Gastrocnemius medialis (tissue), 4 donors: ENCODE results near the gene GMEB2. TPM values are rescaled to one million over a fixed set of nuclear protein-coding genes. Genes with fewer than 3 reads are reported as not detected.

Experiments used
- ATAC-seq, 2 donors: fragments of 150-250 bp; one replicate each; pipeline ENCODE4 v1.9.1; 2016
- DNase-seq, 2 donors: peaks; one replicate each; pipeline ENCODE4 v3.0.0-alpha.2; 2019
- H3K27ac ChIP-seq, 4 donors: fragments of 200-600 bp; sonication (generic); 1 replicate in 1 of 4; 2 replicates in 3 of 4; pipeline ENCODE4 v1.5.1; 2016 to 2018; ENCODE audit warnings: mild to moderate bottlenecking in 2 of 4, moderate library complexity in 1 of 4
- H3K27me3 ChIP-seq, 3 donors: fragments of 200-600 bp; sonication (generic) in 2 of 3; 1 replicate in 1 of 3; 2 replicates in 2 of 3; pipeline versions ENCODE4 v1.5.1 to v1.6.0; 2016 to 2019; ENCODE audit warnings: mild to moderate bottlenecking in 1 of 3, moderate library complexity in 1 of 3
- H3K36me3 ChIP-seq, 2 donors: fragments of 200-600 bp; sonication (generic) in 1 of 2; one replicate each; pipeline ENCODE4 v1.5.1; 2017 to 2018
- H3K4me1 ChIP-seq, 2 donors: fragments of 200-600 bp; sonication (generic) in 1 of 2; one replicate each; pipeline ENCODE4 v1.5.1; 2016 to 2017; ENCODE audit warnings: mild to moderate bottlenecking in 2 of 2
- H3K4me3 ChIP-seq, 4 donors: fragments of 200-600 bp; sonication (generic) in 3 of 4; 1 replicate in 1 of 4; 2 replicates in 3 of 4; pipeline ENCODE4 v1.5.1; 2016 to 2019; ENCODE audit warnings: mild to moderate bottlenecking in 2 of 4
- H3K9me3 ChIP-seq, 3 donors: fragments of 200-600 bp; sonication (generic) in 2 of 3; 1 replicate in 1 of 3; 2 replicates in 2 of 3; pipeline ENCODE4 v1.5.1; 2016 to 2019
- CTCF ChIP-seq, 5 experiments: fragments of 450-650 bp in 3 of 5; fragments of 200-600 bp in 2 of 5; sonication (generic) in 2 of 5; IDR thresholded peaks in 4 of 5; conservative IDR thresholded peaks in 1 of 5; 1 replicate in 4 of 5; 2 replicates in 1 of 5; pipeline ENCODE4 v1.5.1; 2016 to 2019; ENCODE audit warnings: antibody characterized with exemption in 5 of 5, mild to moderate bottlenecking in 3 of 5, moderate library complexity in 3 of 5
- POLR2A ChIP-seq, 2 donors: fragments of 450-650 bp; IDR thresholded peaks; one replicate each; pipeline ENCODE4 v1.6.1; 2017; ENCODE audit warnings: antibody characterized with exemption in 2 of 2, mild to moderate bottlenecking in 2 of 2, moderate library complexity in 2 of 2
- in situ Hi-C, 4 donors: fragments of 200-750 bp; cut with MboI; loops; one replicate each; pipeline versions ENCODE4 v1.15.0 to v1.8.0; 2017; ENCODE audit warnings: low sequenced_read_pairs in 4 of 4
- intact Hi-C: fragments of 100-400 bp; cut with DNase I; formaldehyde crosslinking; loops from one replicate; pipeline ENCODE4 v1.15.1; 2023; ENCODE audit warnings: low total_unique reads
- total RNA-seq, 4 donors: library from RNA; depleted of rRNA; stranded (reverse); fragments of >200 nt; gene quantifications; one replicate each; pipeline versions ENCODE4 v1.1.0 to v1.2.3, GENCODE V29; 2016

Gene GMEB2
- total RNA-seq, 4 donors from 2014 or later: 6.1 to 14.3 (median 6.8) TPM

GRCh38 chr20:63564036-63564810 is 62.7 kb downstream of the GMEB2 start:
- TF ChIP-seq POLR2A (IDR thresholded peaks at IDR 0.05) (no peak), CTCF (IDR thresholded peaks at IDR 0.05 in 4 of 5, conservative IDR thresholded peaks at IDR 0.05 in 1 of 5) (no peak)
- Histone ChIP-seq H3K36me3 (peaks cover 0 to 9% of the 10 kb centered on the region in 2 donors), H3K27ac (no peak overlapping the region), H3K4me1 (no peaks in the 10 kb centered on the region), H3K27me3 (no peaks in the 10 kb centered on the region), H3K9me3 (no peaks in the 10 kb centered on the region), H3K4me3 (no peak overlapping the region)
- no peak for ATAC-seq
- DNase-seq: no peak
- in situ Hi-C loops: no loop called here
- intact Hi-C loops: no loop called here

DNA sequence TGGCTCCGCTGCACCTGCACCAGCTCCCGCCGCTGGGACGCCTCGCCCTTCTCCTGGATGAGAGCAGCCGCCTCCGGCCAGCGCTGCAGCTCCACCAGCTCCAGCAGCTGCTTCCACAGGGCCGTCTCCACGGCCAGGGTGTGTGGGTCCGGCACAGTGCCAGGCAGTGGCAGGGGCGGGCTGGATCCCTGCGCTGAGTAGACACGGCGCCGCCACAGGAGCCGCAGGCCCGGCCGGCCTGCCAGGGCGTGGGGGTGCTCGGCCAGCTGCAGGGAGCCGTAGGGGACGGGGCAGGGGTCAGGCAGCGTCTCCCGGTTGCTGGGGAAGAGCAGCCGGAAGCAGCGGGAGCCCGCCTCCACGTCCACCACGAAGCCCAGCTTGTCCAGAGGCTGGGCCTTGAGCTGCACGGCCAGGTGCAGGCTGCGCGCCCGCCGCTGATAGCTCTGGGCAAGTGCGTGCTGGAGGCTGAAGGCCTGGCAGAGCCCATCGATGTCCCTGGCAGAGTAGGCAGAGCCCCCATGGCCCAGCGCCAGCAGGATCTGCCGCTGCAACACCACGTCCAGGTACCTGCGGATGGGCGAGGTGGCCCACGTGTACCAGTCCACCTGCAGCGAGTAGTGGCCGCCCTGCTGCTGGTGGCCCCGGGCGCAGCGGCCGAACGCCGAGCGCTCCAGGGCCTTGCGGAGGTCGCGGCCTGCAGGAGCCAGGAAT is 63.5 kb downstream of the GMEB2 start:
- Histone ChIP-seq H3K27ac (no peak overlapping the region), H3K36me3 (peaks cover 0 to 9% of the 10 kb centered on the region in 2 donors), H3K9me3 (no peaks in the 10 kb centered on the region), H3K4me1 (no peaks in the 10 kb centered on the region), H3K4me3 (no peak overlapping the region), H3K27me3 (no peaks in the 10 kb centered on the region)
- TF ChIP-seq CTCF (IDR thresholded peaks at IDR 0.05 in 4 of 5, conservative IDR thresholded peaks at IDR 0.05 in 1 of 5): no peak
- intact Hi-C loops: no loop called here
- in situ Hi-C loops: no loop called here
- DNase-seq: no peak
- ATAC-seq: no peak

- Histone ChIP-seq H3K4me1 (no peaks in the 10 kb centered on the region), H3K9me3 (no peaks in the 10 kb centered on the region), H3K36me3 (peaks cover 0 to 9% of the 10 kb centered on the region in 2 donors), H3K27me3 (no peaks in the 10 kb centered on the region), H3K27ac (no peak overlapping the region), H3K4me3 (no peak overlapping the region)
- in situ Hi-C loops: no loop called here
- intact Hi-C loops: no loop called here
- TF ChIP-seq CTCF (IDR thresholded peaks at IDR 0.05 in 4 of 5, conservative IDR thresholded peaks at IDR 0.05 in 1 of 5): no peak
- TF ChIP-seq POLR2A (IDR thresholded peaks at IDR 0.05): no peak
- ATAC-seq (no peak), DNase-seq (no peak)
Observed at GRCh38 chr20:63562461-63563224, 64.3 kb downstream of the GMEB2 start.

DNA sequence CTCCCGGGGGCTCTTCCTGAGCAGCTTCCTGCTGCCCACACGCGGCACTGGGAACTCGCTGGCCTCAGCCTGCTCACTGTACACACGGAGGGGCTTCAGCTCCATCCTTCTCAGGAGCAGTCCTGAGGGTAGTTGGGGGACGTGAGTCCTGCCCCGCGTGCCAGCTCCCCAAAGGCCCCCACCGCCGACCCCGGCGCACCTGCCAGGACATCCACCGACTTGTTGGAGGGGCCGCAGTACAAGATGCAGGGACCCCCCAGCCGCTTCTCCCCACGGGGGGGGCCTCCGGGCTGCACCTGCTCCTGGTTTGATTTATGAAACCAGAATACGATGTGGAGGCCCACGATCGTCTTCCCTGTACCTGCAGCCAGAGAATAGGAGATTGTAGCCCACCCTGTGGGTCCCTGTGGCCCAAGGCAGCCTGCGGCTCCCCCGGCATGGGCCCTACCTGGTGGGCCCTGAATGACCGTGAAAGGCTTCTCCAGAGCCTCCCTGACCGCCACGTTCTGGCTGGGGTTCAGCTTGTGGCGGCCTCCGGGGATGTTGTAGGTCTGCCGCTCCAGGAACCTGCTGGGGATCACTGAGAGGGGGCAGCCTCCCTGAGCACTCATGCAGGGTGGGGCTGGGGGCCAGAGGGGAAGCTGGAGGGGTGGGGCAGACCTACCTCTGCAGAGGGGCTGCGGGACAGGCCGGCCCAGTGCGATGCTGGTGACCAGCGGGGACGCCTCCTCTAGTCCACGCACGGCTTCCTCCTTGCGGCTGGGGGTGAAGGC is 65.1 kb downstream of the GMEB2 start:
- H3K27ac ChIP-seq: no peak overlapping the region
- H3K4me1 ChIP-seq: no peaks in the 10 kb centered on the region
- H3K4me3 ChIP-seq: no peak overlapping the region
- DNase-seq: no peak
- H3K27me3 ChIP-seq: no peaks in the 10 kb centered on the region
- no peak for TF ChIP-seq POLR2A (IDR thresholded peaks at IDR 0.05)
- H3K9me3 ChIP-seq: no peaks in the 10 kb centered on the region
- no peak for ATAC-seq
- in situ Hi-C loops: no loop called here
- peaks cover 0 to 9% of the 10 kb centered on the region in 2 donors for H3K36me3 ChIP-seq
- intact Hi-C loops: no loop called here
